ENCODE measurements around the gene SCG5.

SCG5 gene

DNA sequence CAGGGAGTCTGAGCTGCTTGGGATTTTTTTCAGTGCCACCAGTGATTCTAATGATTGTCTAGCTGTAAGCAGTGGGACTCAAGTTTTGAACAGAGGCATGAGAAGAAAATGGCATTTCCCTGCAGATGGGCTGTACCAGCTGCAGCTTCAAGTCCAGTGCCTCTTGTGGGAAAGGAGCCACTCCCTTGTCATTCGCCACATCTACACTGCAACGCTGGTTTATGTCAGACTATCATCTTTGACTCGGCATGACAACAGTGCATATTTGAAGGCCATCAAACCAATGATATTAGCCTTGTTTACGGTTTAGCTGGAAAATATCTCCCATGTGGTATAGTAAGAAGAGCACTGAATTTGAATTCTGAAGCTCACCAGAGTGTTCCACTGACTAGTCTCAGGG, 22.2 kb downstream of the SCG5 start:
- DNase-seq = no peak

GRCh38 chr15:32664796-32665195, 23.3 kb downstream of the SCG5 start:
- DNase-seq = no peak

DNA sequence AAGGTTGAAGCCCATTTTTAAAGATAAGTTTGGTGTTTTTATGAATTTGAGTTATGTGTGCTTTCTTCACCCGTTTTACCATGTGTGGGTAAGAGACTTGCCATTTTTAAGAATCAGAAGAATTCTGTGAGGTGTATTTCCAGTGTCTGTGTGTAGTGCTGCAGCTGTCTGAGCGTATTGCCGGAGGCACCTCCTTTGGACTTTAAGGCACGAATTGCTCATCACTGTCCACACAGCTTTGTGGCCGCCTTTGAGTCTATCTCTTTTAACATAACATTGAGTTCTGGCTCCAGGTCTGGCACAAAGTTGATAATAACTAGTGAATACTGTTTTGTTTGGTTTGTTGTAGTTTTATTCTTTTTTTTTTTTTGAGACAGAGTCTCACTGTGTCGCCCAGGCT, 25.8 kb downstream of the SCG5 start:
- no peak for DNase-seq

DNA sequence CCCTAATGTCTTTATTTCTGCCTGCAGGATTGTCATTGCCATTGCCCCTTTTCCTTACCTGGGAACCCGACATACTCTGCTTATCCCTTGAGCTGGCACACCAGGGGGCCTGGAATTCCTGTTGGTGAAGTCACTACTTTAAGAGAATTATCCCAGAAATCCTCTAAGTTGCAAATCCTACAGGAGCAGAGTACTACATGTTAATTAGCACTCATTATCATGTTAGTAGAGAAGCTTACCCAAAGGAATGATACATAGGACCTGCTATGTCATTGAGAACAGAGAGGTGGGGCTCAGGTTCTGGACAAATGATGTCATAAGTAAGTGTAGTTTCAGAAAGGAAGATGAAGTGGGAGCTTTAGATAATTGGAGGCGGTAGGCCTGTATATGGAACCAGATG, 27.4 kb downstream of the SCG5 start:
- no peak for DNase-seq

- DNase-seq = no peak
These were observed 28.5 kb downstream of the SCG5 start for GRCh38 chr15:32669896-32670611.

DNA sequence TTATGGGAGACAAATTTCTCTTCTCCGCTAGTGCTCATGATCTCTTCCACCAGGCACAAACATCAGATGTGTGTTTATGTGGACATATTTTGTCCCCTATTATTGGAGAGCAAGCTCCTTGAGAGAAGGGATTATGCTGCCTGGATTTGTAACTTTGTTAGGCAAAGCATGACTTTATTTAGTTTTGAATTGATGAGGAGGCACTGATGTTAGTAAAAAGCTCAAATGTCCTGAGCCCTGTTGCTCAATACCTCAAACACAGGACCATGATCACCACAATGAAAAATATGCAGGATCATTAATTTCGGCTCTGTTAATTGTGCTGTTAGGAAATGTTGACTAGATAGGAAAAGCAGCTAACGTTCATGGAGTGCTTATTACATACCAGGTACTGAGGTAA, 29.1 kb downstream of the SCG5 start:
- no peak for DNase-seq

DNA sequence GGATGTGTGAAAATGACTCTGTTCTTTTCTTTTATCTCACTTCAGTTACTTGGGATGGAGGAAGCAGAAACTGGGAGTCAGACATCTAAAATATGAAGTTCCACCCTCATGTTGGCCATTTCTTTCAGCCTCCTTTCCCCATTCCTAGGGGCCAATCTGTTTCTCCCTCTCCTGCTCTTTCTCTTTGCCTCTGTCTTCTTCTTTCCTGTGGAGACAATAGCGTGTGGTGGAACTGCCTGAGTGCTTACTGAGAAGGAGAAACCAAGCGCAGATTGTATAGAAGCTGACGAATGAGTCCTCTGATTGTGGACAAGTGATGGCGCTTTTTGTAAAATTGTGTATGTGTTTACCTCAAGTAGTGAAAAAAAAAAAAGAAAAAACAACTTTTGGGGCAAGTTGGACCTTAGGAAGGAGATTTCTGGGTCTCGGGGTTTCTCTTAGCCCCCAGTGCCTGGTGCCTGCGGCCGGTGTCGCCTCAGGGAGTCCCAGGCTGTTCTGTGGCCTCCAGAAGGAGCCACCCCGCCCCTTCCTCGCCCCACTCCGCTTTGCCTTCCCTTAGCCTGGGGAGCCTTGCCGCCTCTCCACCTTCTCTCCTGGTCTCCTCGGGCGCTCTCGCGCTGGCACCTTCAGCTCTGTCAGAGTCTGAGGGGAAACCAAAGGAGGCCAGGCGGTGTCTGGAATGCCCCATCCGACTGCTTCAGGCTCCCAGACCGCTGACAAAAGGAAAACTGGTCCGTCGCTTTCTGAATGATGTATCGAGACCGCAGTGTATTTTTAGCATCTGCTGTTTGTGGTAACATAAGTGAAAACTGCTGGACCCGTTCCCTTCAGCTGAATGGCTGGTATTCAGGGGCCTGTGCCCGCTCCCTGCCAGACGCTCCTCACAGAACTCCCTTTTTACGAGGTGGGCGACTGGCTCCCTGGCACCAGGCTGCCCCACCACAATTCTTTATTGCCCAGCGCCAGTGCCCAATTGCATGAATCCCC, 30.1 kb downstream of the SCG5 start:
- DNase-seq = no peak

DNA sequence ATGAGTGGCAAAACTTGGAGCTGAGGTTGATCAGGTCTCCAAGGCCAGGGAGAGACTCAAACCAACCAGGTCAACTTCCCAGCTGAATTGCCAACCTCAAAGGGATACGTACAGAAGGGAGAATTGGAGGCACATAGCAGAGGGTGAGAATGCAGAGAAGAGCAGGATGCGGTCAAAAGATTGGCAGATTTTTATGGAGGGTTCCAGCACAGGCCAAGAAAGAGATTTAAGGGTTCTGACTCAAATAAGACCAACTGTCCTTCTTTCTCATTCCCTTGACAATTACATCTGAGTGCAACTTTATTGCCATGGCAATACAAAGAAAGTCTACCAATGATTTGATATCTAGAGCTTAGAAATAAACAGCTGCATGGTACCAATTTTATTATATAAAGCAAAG, 33.2 kb downstream of the SCG5 start:
- DNase-seq = no peak

- no peak for DNase-seq
These were observed 34.0 kb downstream of the SCG5 start for GRCh38 chr15:32675466-32675865.

GRCh38 chr15:32676169-32676568, 34.7 kb downstream of the SCG5 start:
- DNase-seq = no peak

- no peak for DNase-seq
These were observed 35.8 kb downstream of the SCG5 start for GRCh38 chr15:32677238-32677750.

DNA sequence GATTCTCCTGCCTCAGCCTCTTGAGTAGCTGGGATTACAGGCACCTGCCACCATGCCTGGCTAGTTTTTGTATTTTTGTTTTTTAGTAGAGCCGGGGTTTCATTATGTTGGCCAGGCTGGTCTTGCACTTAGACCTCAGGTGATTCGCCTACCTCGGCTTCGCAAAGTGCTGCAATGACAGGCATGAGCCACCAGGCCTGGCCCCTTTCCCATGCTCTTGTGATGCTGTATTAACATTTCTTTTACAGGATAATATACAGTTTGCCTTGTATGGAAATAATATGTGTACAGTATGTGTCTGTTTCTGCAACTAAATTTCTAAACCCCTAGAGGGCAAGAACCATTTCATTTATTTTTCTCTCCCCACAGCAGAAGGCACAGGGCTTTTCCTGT, 37.8 kb downstream of the SCG5 start:
- no peak for DNase-seq

GRCh38 chr15:32682569-32682968, 41.1 kb downstream of the SCG5 start:
- DNase-seq = no peak

DNA sequence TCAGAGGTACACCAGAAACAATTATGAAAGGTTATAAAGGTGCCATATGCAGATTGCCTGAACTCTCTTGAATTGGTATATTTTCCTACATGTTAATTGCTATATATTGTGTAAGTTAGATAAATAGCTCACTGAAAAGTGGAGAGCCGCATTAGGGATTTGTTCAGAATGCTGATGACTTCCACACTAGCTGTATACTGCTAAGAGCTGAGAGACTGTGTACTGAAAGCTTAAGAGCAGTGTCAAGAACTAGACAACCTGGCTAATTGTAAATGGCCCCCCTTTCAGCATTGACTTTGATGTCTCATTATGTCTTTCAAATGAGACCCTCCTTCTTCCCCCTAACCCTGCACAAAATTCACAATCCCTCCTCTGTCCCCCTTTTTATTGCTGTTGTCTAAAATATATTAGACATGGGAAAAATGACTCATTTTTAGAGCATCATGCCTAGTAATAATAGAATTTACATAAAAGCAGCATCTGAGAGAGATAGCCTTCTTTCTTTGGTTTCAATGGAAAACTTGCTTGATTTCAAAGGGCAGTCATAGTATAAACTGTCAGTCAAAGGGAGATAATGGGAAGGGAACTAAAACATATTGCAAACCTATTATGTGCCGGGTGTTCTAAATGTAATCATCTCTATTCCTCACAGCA, 41.6 kb downstream of the SCG5 start:
- no peak for DNase-seq

DNA sequence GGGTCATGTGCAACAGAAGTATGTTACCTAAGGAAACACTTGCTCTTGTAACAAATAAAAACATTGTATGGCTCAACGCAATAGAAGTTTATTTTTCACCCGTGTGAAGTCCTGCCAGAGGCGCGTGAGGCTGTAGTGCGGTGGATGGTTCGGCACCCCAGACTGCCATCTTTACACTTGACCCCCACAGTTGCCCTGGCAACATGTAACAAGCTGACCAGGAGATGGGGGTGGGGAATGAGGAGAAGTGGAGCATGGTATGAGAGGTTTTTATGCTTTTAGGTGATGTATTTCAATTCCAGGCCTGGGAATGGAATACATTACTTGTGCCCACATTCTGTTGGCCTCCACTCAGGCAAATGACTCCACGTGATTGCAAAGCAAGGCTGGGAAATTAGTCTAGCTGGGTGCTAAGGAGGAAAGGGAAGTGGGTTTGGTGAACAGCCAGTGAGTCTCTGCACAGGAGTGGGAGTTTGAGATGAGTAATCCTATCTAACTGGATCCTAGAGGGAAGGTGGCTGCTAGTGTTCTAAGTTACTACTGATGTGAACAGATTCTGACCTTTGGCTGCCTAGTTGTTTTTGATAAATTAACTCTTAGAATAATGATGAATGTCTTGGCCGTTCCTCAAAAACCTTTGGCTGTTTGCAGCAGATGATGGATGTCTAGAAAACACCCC, 42.5 kb downstream of the SCG5 start:
- no peak for DNase-seq

DNA sequence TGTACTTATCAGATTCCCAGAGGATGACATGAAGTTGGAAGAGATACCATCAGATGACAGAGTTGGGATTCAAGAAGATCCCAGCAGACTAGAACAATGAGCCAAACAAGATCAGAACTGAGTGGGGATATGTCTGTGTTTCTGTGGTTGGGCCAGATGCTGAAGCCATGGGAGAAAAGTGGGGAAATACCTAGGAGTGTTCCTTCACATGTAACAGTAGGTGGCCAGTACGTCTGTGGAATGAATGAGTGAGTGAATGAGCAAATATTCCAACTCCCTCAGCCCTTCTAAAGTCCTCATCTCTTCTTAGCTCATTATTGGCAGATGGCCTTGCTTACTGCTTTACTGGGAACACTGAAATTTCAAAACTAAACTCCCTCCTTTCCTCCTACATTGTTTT, 44.1 kb downstream of the SCG5 start:
- no peak for DNase-seq

GRCh38 chr15:32687556-32687955, 46.0 kb downstream of the SCG5 start:
- DNase-seq = no peak

DNA sequence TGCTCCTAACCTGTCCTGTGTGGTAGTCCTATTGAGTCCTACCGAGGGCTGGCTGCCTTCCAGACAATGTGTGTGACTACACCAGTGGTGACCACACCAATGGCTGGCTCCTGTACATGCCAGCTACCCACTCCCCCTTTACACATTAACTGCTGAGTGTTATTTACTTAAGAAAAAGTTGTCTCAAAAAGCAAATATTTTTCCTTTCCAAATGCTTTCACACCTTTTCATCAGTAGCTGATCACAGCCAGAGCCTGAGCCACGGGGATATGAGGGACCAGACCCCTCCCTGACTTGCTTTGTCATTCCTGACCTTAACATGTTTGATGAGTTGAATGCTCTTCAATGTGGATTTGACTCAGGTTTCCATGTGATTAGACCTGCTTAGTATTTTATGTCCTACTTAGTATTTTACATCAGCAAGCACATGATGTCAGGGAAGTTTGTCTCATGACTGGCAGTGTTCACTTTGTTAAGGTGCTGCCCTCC, 46.7 kb downstream of the SCG5 start:
- no peak for DNase-seq

DNA sequence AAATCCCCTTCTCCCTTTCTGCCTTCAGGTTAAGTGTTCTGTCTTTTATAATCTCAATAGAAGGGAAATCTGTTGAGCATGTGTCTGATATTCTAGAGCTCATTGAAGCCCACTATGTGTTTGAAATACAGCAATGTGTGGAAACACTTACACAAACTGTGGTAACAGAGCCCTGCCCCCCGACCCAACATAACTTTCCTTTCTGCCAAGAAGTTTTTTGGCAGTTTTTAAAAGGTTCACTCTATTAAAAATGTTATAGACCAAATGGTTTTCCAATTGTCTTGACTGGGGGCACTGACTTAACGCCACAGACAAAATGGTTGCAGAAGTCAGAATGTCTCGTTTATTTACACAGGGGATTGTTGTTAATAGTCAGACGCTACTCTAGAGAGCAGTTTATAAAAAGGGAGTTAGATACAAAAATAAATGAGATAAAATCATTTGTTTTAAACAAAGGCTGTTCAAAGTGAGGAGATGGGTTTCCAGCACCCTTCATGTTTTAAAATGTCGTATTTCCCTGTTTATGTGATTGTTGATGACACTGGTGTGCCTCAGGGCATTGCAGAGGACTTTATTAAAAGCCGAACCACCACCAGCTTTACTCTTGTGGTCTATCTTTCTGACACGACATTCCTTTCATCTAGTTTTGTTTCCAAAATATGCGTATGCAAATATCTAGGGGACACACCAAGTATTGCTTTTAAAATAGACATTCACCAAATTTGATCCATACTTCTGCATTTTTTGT, 49.6 kb downstream of the SCG5 start:
- no peak for DNase-seq

DNA sequence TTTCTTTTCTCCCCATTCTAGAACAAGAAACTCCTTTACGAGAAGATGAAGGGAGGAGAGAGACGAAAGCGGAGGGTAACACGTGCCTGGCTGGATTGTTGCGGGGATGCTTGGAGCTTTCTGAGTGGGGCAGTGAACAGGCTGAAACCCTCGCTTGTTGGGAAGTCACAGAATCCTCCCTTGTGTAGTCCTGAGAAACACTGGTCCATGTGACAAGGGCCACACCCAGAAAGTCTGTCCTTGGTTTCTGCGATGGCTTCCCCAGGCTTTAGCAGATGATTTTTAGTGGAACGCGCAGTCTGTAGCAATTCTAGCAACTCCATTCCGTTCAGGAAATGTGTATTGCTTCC, 50.2 kb downstream of the SCG5 start:
- no peak for DNase-seq

GRCh38 chr15:32692286-32692685, 50.8 kb downstream of the SCG5 start:
- no peak for DNase-seq
